Cardiac fibroblast (primary cell): ENCODE results near the gene CNIH3.
"Not testable (repeated sequence)": the region's sequence is repeated elsewhere in the genome, so short reads cannot be mapped to it uniquely, and the experiment has no call there.

ENCODE experiments used
- DNase-seq, 2 donors: peaks; one replicate each; pipeline versions ENCODE4 v3.0.0 to v3.0.0-alpha.2; 2010; ENCODE audit warnings: low read depth in 2 of 2
- H3K4me3 ChIP-seq, 2 donors: replicated peaks in 1 of 2; 1 replicate in 1 of 2; 2 replicates in 1 of 2; pipeline ENCODE4 v1.5.1; 2011; ENCODE audit warnings: low read depth in 2 of 2, low read length in 2 of 2, mild to moderate bottlenecking in 2 of 2, moderate library complexity in 1 of 2
- TF ChIP-seq, protein P1 (sequence below): IDR thresholded peaks from one replicate; pipeline ENCODE4 v1.5.1; 2011; ENCODE audit warnings: low read depth, mild to moderate bottlenecking, low read length, inconsistent platforms

The CNIH3 gene

DNA sequence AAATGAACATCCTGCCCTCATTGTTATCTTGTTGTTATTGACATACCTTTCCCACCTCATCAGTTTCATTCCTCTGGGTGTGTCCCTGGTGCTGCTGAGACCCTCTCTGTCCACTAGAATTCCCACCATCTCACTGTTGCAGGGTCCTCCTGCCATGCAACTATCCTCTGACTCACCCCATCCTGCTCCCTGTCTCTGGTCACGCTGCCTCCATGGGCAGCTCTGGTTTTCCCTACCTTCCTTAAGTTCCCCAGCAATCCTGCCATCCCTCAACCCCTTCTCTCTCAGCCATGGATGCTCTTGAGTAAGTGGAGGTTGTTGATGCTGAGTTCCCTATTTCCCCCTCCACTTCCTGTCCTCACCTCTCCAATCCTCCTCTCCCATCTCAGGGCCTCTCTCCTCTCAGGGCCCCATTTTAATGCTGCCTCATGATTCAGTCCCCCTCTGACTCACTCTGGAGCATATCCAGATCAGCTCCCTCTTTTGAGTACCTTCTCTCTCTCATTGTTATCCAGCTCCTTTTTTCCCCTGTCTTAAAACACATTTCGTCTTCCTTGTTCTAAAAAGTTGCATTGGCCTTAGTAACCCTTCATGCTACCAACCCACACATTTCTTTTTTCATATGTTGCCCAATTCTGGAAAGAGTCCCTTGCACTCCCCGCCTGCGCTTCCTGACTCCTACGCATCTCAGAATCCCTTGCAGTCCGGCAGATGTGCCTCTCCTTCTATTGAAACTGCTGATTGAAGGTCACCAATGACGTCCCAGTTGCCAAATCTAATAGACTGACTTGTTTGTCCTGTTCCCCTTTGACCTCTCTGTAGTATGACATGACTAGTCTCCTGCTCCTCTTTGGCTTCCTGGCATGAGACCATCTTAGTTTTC, 92.0 kb downstream of the CNIH3 start:
- TF ChIP-seq, protein P1, sequence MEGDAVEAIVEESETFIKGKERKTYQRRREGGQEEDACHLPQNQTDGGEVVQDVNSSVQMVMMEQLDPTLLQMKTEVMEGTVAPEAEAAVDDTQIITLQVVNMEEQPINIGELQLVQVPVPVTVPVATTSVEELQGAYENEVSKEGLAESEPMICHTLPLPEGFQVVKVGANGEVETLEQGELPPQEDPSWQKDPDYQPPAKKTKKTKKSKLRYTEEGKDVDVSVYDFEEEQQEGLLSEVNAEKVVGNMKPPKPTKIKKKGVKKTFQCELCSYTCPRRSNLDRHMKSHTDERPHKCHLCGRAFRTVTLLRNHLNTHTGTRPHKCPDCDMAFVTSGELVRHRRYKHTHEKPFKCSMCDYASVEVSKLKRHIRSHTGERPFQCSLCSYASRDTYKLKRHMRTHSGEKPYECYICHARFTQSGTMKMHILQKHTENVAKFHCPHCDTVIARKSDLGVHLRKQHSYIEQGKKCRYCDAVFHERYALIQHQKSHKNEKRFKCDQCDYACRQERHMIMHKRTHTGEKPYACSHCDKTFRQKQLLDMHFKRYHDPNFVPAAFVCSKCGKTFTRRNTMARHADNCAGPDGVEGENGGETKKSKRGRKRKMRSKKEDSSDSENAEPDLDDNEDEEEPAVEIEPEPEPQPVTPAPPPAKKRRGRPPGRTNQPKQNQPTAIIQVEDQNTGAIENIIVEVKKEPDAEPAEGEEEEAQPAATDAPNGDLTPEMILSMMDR: no peak
- DNase-seq: peak; percentile 90 to 93
- H3K4me3 ChIP-seq: no peak overlapping the region

DNA sequence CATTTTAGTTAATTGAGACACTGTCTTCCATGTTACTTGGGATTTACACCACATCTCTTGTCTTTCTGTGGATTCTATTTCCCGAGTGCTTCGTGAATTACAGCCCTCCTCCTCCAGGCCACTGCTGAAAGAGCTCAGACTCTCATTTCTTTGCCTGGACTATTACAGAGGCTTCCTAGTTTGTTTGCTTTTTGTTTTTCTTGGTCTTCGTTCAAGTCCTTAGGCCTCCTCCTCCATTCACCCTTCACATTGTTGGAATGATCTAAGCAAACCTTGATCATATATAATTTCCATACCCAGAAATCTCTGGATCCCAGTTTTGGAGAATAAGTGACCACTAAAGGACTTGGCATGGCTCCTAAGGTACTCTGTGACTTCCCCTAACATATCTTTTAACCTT, 94.1 kb downstream of the CNIH3 start:
- no peak overlapping the region for H3K4me3 ChIP-seq
- peak; percentile 39 to 68 for DNase-seq
- TF ChIP-seq, protein P1: no peak

DNA sequence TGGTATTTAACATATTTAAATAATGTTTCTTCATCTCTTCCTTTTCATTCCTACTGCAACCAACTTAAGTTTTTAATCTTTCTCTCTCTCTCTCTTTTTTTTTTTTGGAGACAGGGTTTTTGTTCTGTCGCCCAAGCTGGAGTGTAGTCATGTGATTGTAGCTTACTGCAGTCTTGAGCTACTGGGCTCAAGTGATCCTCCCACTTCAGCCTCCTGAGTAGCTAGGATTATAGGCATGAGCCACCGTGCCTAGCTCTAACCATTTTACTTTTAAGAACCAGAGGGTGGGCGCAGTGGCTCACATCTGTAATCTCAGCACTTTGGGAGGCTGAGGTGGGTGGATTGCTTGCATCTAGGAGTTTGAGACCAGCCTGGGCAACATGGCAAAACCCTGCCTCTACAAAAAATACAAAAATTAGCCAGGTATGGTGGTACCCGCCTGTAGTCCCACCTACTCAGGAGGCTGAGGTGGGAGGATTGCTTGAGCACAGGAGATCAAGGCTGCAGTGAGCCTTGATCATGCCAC, 95.2 kb downstream of the CNIH3 start:
- not testable (repeated sequence) for DNase-seq, H3K4me3 ChIP-seq

DNA sequence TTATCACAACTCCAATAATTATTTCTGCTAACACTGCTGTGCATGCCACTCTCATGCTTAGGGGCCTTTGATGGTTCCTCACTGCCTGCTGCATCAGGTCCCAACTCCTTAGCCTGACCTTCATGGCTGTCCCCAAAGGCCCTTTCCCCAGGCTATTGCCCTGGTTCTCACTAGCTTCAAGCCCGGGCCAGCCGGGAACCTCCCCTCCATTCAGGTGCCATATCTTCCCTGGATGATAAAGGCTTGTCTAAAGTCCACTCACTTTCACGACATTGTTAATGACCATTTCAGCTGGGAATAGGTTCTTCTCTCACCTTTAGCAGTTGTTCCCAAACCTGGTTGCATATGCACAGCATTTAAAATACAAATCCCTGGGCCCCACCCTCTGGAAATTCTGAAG, 95.8 kb downstream of the CNIH3 start:
- H3K4me3 ChIP-seq: no peak overlapping the region

DNA sequence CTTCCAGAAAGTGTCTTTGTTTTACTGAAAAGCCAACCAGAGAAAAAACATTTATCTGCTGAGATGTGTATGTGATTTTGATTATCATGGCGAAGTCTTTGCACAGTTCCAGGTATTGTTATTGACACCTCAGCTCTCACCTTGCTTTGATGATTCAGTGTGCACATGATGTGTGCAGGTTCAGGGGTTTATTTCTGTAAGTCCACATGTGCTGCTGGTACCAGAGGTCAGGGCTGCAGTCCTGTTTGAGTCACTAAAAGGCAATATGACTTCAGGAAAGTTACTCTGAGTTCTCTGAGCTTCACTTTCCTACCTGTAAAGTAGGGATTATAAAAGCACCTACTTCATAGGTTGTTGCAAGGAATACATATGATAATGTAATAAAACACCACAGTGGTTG, 97.1 kb downstream of the CNIH3 start:
- TF ChIP-seq, protein P1: no peak
- no peak overlapping the region for H3K4me3 ChIP-seq
- DNase-seq: no peak

More for the DNA sequence above, 95.8 kb downstream of the CNIH3 start:
- TF ChIP-seq, protein P1: no peak
- no peak for DNase-seq

DNA sequence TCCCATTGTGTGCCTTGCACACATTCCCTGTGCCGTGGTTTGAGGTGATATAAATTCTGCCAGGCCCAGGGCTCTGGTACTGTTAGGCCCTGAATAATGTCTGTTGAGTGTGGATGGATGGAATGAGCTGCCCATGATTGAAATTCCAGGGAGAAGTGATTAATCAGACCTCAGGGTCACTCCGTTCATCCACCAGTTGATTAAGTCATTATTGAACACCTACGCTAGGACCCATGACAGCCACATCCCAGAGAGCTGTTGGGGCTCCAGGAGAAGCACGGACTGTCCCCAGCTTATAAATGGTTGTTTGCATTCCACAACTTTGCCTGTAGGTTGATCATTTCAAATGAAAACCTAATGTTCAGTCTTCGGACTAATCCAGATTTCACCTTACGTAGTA, 98.4 kb downstream of the CNIH3 start:
- no peak overlapping the region for H3K4me3 ChIP-seq

DNA sequence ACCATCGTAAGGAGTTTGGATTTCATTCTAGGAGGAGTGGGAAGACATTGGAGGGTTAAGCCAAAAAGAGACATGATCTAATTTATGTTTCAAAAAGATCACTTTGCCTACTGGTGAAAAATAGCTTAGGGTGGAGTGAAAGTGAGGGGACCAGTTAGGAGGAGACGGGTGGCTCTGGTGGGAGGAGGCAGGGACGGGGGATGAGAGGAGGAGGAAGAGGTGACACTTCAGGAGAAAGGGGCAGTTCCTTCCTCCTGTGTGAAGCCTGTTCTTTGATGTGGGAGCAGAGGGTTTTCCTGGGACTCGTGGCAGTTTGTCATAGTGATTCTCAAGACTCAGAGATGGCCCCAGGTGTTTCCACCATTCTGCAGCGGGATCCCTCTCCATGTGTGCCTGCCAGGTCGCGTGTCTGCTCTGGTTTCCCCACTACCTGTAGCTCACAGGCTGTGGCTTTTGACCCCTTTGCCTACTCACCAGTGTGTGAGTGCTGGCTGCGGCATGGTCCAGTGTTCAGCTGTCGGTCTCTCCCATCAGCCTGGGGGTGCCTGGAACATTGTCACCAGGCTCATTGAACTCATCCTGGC, 102.4 kb downstream of the CNIH3 start:
- DNase-seq: no peak

More for the DNA sequence above, 98.4 kb downstream of the CNIH3 start:
- TF ChIP-seq, protein P1: no peak
- no peak for DNase-seq

More for the DNA sequence above, 102.4 kb downstream of the CNIH3 start:
- TF ChIP-seq, protein P1: no peak
- no peak overlapping the region for H3K4me3 ChIP-seq
